BLaER1 (cell line): ENCODE data around the gene CHN2.

Experiments used
- H3K27ac ChIP-seq: shearing (Covaris generic); formaldehyde crosslinking; 2 replicates; pipeline ENCODE4 v1.8.1; 2022
- H3K27me3 ChIP-seq: shearing (Covaris generic); formaldehyde crosslinking; 2 replicates; pipeline ENCODE4 v1.8.1; 2022
- H3K36me3 ChIP-seq: shearing (Covaris generic); formaldehyde crosslinking; 2 replicates; pipeline ENCODE4 v1.8.1; 2022
- H3K4me1 ChIP-seq: shearing (Covaris generic); formaldehyde crosslinking; 2 replicates; pipeline ENCODE4 v1.8.1; 2022
- H3K4me2 ChIP-seq: shearing (Covaris generic); formaldehyde crosslinking; 2 replicates; pipeline ENCODE4 v1.8.1; 2022
- H3K4me3 ChIP-seq: shearing (Covaris generic); formaldehyde crosslinking; 2 replicates; pipeline ENCODE4 v1.8.1; 2022
- H3K9ac ChIP-seq: shearing (Covaris generic); formaldehyde crosslinking; 2 replicates; pipeline ENCODE4 v1.8.1; 2022
- H3K9me3 ChIP-seq: shearing (Covaris generic); formaldehyde crosslinking; 2 replicates; pipeline ENCODE4 v1.8.1; 2022
- H4K20me1 ChIP-seq: shearing (Covaris generic); formaldehyde crosslinking; 2 replicates; pipeline ENCODE4 v1.8.1; 2022
- Cebpa-rat ChIP-seq: shearing (Covaris generic); IDR thresholded peaks from 2 replicates; pipeline ENCODE4 v1.8.1; 2022

Gene CHN2

DNA sequence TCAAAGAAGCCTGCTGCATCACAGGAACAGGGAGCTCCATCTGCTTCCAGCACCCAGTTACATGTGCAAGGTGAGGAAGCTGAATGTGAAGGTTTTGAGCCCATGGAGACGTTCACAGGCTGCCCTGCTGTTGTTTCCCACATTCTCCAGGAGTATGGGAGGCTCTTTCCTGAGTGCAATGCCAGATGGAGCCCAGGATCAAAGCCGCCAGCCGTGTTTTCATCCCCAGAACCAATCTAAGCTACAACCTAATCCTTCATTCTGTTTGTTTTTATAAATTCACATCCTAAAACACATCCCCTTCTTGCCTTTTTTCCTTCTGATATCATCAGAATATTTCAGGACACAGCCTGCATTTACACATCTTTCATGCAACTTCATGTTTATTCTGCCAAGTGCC, 270.2 kb downstream of the CHN2 start:
- TF ChIP-seq Cebpa-rat = no peak
- Histone ChIP-seq H3K27me3 (no peaks in the 10 kb centered on the region), H3K4me1 (peaks cover 7% of the 10 kb centered on the region; the same call in 1 of the 2 replicates)

GRCh38 chr7:29467193-29467926, 272.8 kb downstream of the CHN2 start:
- Histone ChIP-seq H3K36me3 (no peaks in the 10 kb centered on the region), H3K9ac (no peak overlapping the region), H3K4me2 (no peak overlapping the region), H3K4me1 (peaks cover 7% of the 10 kb centered on the region; the same call in 1 of the 2 replicates), H3K27me3 (no peaks in the 10 kb centered on the region), H3K27ac (no peak overlapping the region), H4K20me1 (no peaks in the 10 kb centered on the region), H3K4me3 (no peak overlapping the region), H3K9me3 (no peaks in the 10 kb centered on the region)
- TF ChIP-seq Cebpa-rat = no peak

More for the DNA sequence above, 270.2 kb downstream of the CHN2 start:
- Histone ChIP-seq H3K9me3 (no peaks in the 10 kb centered on the region), H3K9ac (no peak overlapping the region), H3K4me2 (no peak overlapping the region), H3K4me3 (no peak overlapping the region), H3K36me3 (no peaks in the 10 kb centered on the region), H3K27ac (no peak overlapping the region), H4K20me1 (no peaks in the 10 kb centered on the region)

DNA sequence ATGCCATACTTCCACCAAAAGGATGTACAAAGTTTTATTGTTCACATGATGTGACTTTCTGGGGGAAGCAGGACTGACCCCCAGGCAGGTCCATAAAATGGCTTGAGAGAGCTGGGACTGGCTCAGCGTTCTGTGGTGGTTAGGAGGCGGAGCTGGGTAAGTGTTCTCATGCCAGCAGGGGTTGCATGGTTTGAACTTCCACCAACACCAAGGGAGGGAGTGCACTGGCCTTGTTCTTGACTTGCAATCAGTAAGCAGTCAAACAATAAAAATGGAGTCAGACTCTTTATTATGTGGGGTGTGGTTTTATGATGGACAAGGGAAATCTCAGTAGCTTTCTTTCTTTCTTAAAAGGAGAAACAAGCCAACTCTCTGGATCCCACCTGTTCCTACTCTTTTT, 273.6 kb downstream of the CHN2 start:
- Histone ChIP-seq H3K4me2 (no peak overlapping the region), H3K27me3 (no peaks in the 10 kb centered on the region), H4K20me1 (no peaks in the 10 kb centered on the region), H3K36me3 (no peaks in the 10 kb centered on the region), H3K4me3 (no peak overlapping the region), H3K9ac (no peak overlapping the region), H3K9me3 (no peaks in the 10 kb centered on the region), H3K4me1 (peaks cover 7% of the 10 kb centered on the region; the same call in 1 of the 2 replicates), H3K27ac (no peak overlapping the region)
- TF ChIP-seq Cebpa-rat = no peak

- H3K4me1 ChIP-seq = peaks cover 7% of the 10 kb centered on the region; the same call in 1 of the 2 replicates
- TF ChIP-seq Cebpa-rat = no peak
- no peaks in the 10 kb centered on the region for H4K20me1 ChIP-seq
- no peaks in the 10 kb centered on the region for H3K27me3 ChIP-seq
- H3K4me3 ChIP-seq = no peak overlapping the region
- H3K9me3 ChIP-seq = no peaks in the 10 kb centered on the region
- no peak overlapping the region for H3K9ac ChIP-seq
- no peak overlapping the region for H3K4me2 ChIP-seq
- H3K36me3 ChIP-seq = no peaks in the 10 kb centered on the region
- H3K27ac ChIP-seq = no peak overlapping the region
Observed at GRCh38 chr7:29469281-29469680, 274.7 kb downstream of the CHN2 start.

GRCh38 chr7:29469976-29470557, 275.5 kb downstream of the CHN2 start:
- H3K4me1 ChIP-seq = peaks cover 7% of the 10 kb centered on the region; the same call in 1 of the 2 replicates

GRCh38 chr7:29471444-29472138, 277.0 kb downstream of the CHN2 start:
- H3K4me1 ChIP-seq = no peaks in the 10 kb centered on the region
- H3K4me3 ChIP-seq = no peak overlapping the region
- no peak overlapping the region for H3K4me2 ChIP-seq
- no peak overlapping the region for H3K27ac ChIP-seq
- H3K36me3 ChIP-seq = no peaks in the 10 kb centered on the region
- no peaks in the 10 kb centered on the region for H3K27me3 ChIP-seq
- H3K9me3 ChIP-seq = no peaks in the 10 kb centered on the region
- no peak for TF ChIP-seq Cebpa-rat
- H3K9ac ChIP-seq = no peak overlapping the region
- H4K20me1 ChIP-seq = no peaks in the 10 kb centered on the region

More at GRCh38 chr7:29469976-29470557, 275.5 kb downstream of the CHN2 start:
- H3K4me2 ChIP-seq = no peak overlapping the region
- H4K20me1 ChIP-seq = no peaks in the 10 kb centered on the region
- no peak overlapping the region for H3K9ac ChIP-seq
- TF ChIP-seq Cebpa-rat = no peak
- no peaks in the 10 kb centered on the region for H3K27me3 ChIP-seq
- H3K27ac ChIP-seq = no peak overlapping the region
- H3K4me3 ChIP-seq = no peak overlapping the region
- H3K9me3 ChIP-seq = no peaks in the 10 kb centered on the region
- no peaks in the 10 kb centered on the region for H3K36me3 ChIP-seq

GRCh38 chr7:29476916-29477315, 282.3 kb downstream of the CHN2 start:
- no peak for TF ChIP-seq Cebpa-rat
- Histone ChIP-seq H3K27ac (no peak overlapping the region), H3K9me3 (no peaks in the 10 kb centered on the region), H4K20me1 (no peaks in the 10 kb centered on the region), H3K9ac (no peak overlapping the region), H3K4me2 (no peak overlapping the region), H3K4me3 (no peak overlapping the region), H3K4me1 (no peaks in the 10 kb centered on the region), H3K36me3 (no peaks in the 10 kb centered on the region), H3K27me3 (no peaks in the 10 kb centered on the region)

GRCh38 chr7:29478226-29478625, 283.7 kb downstream of the CHN2 start:
- no peaks in the 10 kb centered on the region for H3K27me3 ChIP-seq
- H3K4me3 ChIP-seq = no peak overlapping the region
- H3K4me2 ChIP-seq = no peak overlapping the region
- H3K9me3 ChIP-seq = no peaks in the 10 kb centered on the region
- H3K4me1 ChIP-seq = no peaks in the 10 kb centered on the region
- H3K27ac ChIP-seq = no peak overlapping the region
- no peak for TF ChIP-seq Cebpa-rat
- H3K36me3 ChIP-seq = no peaks in the 10 kb centered on the region
- no peak overlapping the region for H3K9ac ChIP-seq
- H4K20me1 ChIP-seq = no peaks in the 10 kb centered on the region

DNA sequence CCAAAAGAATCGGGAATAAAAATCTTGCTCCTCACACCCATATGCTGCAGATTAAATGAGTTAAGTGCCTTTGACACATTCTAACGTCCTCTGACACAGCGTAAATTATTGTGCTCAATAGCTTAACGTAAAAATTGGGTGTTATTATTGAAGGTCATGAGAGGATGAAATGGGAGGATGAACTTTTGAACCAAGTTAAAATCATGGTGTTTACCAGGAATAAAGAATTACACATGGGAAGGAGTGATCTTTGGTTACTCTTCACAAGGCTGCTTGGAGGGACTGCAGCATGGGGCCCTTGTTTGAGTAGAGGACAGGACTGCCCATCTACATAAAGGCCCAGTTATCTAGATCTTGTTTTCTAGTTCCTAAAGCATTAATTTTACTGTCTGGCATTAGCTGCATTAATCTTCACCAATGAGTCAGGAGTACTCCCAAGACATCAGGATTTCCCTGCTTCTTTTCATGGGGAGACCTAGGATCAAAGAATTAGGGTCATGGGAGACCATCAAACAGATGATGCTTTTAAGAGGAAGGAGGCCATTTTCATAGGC, 284.2 kb downstream of the CHN2 start:
- Histone ChIP-seq H3K4me2 (no peak overlapping the region), H3K4me1 (no peaks in the 10 kb centered on the region), H3K27ac (no peak overlapping the region), H3K9ac (no peak overlapping the region), H3K9me3 (no peaks in the 10 kb centered on the region), H3K27me3 (no peaks in the 10 kb centered on the region), H3K4me3 (no peak overlapping the region), H4K20me1 (no peaks in the 10 kb centered on the region), H3K36me3 (no peaks in the 10 kb centered on the region)
- no peak for TF ChIP-seq Cebpa-rat
